C1 segment of cervical spinal cord (tissue), 14 donors: ENCODE data around the gene WDR38.

Source experiments
- DNase-seq, 14 donors: peaks; one replicate each; lab custom pipeline; 2025; lab: John Stamatoyannopoulos, UW

WDR38 gene, protein sequence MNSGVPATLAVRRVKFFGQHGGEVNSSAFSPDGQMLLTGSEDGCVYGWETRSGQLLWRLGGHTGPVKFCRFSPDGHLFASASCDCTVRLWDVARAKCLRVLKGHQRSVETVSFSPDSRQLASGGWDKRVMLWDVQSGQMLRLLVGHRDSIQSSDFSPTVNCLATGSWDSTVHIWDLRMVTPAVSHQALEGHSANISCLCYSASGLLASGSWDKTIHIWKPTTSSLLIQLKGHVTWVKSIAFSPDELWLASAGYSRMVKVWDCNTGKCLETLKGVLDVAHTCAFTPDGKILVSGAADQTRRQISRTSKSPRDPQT

GRCh38 chr9:124852829-124853531 is at the start of gene WDR38:
Gene WDR38 (plus strand): TSS chr9:124853460. CDS start chr9:124853532, 72 bp downstream.
- peak in 13 of 14 donors; percentile 22 to 83 (median 54) for DNase-seq

- DNase-seq = no peak
Measured at GRCh38 chr9:124803911-124804310, 49.3 kb upstream of the WDR38 start.

- DNase-seq = no peak
Measured at GRCh38 chr9:124805186-124805585, 48.1 kb upstream of the WDR38 start.

- no peak for DNase-seq
Measured at GRCh38 chr9:124808246-124808956, 44.9 kb upstream of the WDR38 start.

DNA sequence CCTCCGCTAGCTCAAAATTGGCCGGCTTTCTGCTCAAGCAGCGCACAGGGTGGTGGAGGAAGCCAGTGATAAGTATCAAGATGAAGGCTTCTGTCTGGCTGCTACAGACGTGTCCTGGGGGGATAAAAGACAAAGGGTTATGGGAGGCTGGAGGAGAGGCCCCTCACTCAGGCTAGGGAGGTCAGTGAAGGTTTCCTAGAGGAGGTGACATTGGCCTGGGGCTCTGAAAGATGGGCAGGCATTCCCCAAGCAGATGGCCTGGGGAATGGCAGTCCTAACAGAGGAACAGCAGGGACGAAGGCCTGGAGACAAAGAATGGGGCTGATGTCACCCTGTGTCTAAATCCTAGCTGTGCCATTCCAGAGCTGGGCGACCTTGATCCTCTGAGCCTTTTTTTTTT is 44.0 kb upstream of the WDR38 start:
- no peak for DNase-seq

DNA sequence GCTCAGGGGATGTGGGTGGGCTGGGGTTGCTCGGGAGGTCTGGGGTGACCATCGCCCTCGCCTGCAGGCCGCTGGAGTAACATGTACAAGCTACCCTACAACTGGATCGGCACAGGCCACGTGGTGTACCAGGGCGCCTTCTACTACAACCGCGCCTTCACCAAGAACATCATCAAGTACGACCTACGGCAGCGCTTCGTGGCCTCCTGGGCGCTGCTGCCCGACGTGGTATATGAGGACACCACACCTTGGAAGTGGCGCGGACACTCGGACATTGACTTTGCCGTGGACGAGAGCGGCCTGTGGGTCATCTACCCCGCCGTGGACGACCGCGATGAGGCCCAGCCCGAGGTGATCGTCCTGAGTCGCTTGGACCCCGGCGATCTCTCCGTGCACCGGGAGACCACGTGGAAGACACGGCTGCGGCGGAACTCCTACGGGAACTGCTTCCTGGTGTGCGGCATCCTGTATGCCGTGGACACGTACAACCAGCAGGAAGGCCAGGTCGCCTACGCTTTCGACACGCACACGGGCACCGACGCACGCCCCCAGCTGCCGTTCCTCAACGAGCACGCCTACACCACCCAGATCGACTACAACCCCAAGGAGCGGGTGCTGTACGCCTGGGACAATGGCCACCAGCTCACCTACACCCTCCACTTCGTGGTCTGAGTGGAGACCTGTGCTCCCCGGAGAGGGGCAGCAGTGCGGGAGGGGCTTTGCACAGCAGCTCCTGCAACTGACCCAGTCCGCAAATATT is 43.3 kb upstream of the WDR38 start:
- no peak for DNase-seq

GRCh38 chr9:124810663-124811355 is 42.5 kb upstream of the WDR38 start:
- DNase-seq = no peak

- DNase-seq = peak in 1 of 14 donors; percentile 41
Measured at GRCh38 chr9:124812441-124812876, 40.8 kb upstream of the WDR38 start.

GRCh38 chr9:124813041-124813440 is 40.2 kb upstream of the WDR38 start:
- no peak for DNase-seq

- DNase-seq = no peak
Measured at GRCh38 chr9:124813501-124814163, 39.6 kb upstream of the WDR38 start.

GRCh38 chr9:124814164-124814535 is 39.1 kb upstream of the WDR38 start:
- no peak for DNase-seq

DNA sequence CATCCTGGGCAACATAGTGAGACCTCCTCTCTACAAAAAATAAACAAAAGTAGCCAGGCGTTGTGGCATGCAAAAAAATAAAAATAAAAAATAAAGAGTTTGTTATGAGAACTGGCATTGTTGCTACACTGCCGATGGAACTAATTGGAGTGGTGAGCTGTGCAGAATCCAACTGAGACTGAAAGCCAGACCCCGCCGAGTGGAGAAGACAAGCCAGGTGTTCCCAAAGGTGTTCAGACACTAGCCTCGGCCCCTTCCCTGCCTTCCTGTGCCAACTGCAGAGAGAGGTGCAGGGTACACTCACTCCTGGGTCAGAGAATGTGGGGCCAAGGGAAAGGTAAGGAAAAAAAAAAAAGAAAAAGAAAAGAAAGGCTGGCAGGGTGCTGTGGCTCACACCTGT is 37.7 kb upstream of the WDR38 start:
- no peak for DNase-seq

DNA sequence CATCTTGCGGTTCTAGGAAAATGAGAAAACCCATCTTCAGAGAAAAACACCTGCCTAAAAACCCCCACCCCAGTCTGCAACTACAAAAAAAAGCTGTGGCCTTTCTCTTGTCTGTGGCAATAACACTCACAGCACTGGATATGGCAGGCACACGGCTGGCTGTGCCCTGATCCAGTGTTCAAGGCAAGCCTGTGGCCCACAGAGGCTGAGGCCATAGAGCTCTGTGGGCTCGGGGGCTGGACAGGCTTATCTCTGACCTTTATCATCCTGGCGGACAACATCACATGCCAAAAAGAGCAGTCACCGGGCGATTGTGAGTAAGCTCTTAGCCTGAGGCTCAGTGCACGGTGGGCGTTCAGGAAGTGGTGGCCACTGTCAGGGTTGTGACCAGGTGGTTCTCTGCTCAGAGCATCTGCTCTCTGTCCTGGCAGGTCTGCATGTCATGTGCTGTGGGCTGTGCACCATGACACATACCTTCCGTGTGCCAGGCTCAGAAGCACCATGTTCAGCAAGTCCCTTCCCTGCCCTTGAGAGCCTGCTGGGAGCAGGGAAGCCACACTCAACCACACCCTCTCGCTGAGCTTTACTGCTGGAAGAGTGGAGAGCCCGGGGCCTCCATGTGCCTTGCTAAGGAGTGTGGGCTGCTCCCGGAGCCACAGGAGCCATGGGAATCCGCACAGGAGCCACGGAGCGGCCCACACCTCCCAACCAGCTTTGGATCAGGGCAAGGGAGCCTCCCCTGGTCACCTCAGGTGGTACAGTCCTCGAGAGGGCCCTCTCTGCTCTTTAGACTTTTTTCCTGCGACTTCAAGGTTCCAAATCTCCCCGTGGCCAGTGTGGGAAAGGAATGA is 34.6 kb upstream of the WDR38 start:
- no peak for DNase-seq

- DNase-seq = no peak
Measured at GRCh38 chr9:124820698-124821623, 32.3 kb upstream of the WDR38 start.

DNA sequence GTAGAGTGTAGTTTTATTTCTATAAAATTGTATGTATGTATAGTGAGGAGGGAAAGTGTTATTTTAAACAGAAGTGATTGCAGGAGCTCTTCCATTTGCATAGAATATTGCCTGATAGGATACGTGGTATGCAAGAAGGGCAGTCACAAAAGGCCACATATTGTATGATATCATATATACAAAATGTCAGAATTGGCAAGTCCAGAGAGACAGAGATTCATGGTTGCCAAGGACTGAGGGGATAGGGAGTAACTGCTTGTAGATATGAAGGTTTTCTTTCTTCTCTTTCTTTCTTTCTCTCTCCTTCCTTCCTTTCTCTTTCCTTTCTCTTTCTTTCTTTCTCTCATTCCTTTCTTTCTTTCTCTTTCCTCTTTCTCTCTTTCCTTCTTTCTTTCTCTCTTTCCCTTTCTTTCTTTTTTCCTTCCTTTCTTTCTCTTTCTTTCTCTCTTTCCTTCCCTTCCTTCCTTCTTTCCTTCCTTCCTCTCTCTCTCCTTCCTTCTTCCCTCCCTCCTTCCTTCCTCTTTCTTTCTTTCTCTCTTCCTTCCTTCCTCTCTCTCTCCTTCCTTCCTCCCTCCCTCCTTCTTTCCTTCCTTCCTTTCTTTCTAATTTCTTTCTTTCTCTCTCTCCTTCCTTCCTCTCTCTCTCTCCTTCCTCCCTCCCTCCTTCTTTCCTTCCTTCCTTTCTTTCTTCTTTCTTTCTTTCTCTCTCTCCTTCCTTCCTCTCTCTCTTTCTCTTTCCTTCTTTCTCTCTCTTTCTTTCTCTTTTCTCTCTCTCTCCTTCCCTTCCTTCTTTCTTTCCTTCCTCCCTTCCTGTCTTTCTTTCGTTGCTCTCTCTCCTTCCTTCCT is 24.5 kb upstream of the WDR38 start:
- no peak for DNase-seq

- no peak for DNase-seq
Measured at GRCh38 chr9:124829334-124829669, 24.0 kb upstream of the WDR38 start.

- no peak for DNase-seq
Measured at GRCh38 chr9:124830593-124830992, 22.7 kb upstream of the WDR38 start.
